Lower leg skin (tissue), 4 donors: ENCODE results near the gene PTCH2. TPM values are rescaled to one million over a fixed set of nuclear protein-coding genes. Genes with fewer than 3 reads are reported as not detected.

ENCODE experiments used
- DNase-seq, 2 donors: peaks; one replicate each; pipeline ENCODE4 v3.0.0-alpha.2; 2019; ENCODE audit warnings: low spot score in 2 of 2
- H3K4me3 ChIP-seq: fragments of 200-600 bp; sonication (generic); 2 replicates; pipeline ENCODE4 v1.5.1; 2017; ENCODE audit warnings: mild to moderate bottlenecking, low read depth; ENCODE audit not compliant: poor library complexity, severe bottlenecking
- CTCF ChIP-seq, 3 donors: fragments of 450-650 bp; IDR thresholded peaks; one replicate each; pipeline ENCODE4 v1.5.1; 2016; ENCODE audit warnings: antibody characterized with exemption in 3 of 3, mild to moderate bottlenecking in 3 of 3, moderate library complexity in 2 of 3
- POLR2A ChIP-seq, 2 donors: fragments of 450-650 bp; IDR thresholded peaks; one replicate each; pipeline ENCODE4 v1.6.1; 2016 to 2017; ENCODE audit warnings: antibody characterized with exemption in 2 of 2, mild to moderate bottlenecking in 1 of 2, moderate library complexity in 1 of 2
- WGBS, 2 donors: methylation state at CpG; one replicate each; pipeline ENCODE4 v1.1.5; 2018; 5-methylcytosine and 5-hydroxymethylcytosine counted together
- intact Hi-C: fragments of 100-400 bp; cut with DNase I; formaldehyde crosslinking; loops from one replicate; pipeline ENCODE4 v1.15.0; 2023; ENCODE audit warnings: low total_unique reads
- total RNA-seq, 4 donors: library from RNA; depleted of rRNA; stranded (reverse); fragments of >200 nt; gene quantifications; one replicate each; pipeline ENCODE4 v1.1.0, GENCODE V29; 2016

Gene PTCH2
- 1 to 10 TPM in 2 of 4 donors, under 1 TPM in 2; 0.54 to 2.7 (median 1.2) TPM for total RNA-seq

GRCh38 chr1:44842862-44843655 lies at the start of gene PTCH2:
TSS of gene PTCH2 (minus strand) at chr1:44843253. CDS start at chr1:44842932, 321 bp downstream.
- H3K4me3 ChIP-seq = peak within 1 kb of the TSS; percentile 39
- DNase-seq = peak in 1 of 2 donors; percentile 92
- no peak for TF ChIP-seq CTCF (IDR thresholded peaks at IDR 0.05)
- TF ChIP-seq POLR2A (IDR thresholded peaks at IDR 0.05) = no peak
- 4% methylated on average over 23 to 56 of the region's 72 CpGs for WGBS, 2 donors
- intact Hi-C loops = no loop called here

- TF ChIP-seq POLR2A (IDR thresholded peaks at IDR 0.05) (no peak), CTCF (IDR thresholded peaks at IDR 0.05) (no peak)
- intact Hi-C loops = no loop called here
- H3K4me3 ChIP-seq = no peak overlapping the region
- DNase-seq = no peak
- 84 to 94% methylated on average over 3 of the region's 3 CpGs for WGBS, 2 donors
Observed at GRCh38 chr1:44890007-44890406, 47.0 kb upstream of the PTCH2 start.

- H3K4me3 ChIP-seq = no peak overlapping the region
- intact Hi-C loops = no loop called here
- DNase-seq = no peak
- TF ChIP-seq CTCF (IDR thresholded peaks at IDR 0.05) = no peak
- TF ChIP-seq POLR2A (IDR thresholded peaks at IDR 0.05) = no peak
- WGBS, 2 donors = 82 to 92% methylated on average over 6 of the region's 6 CpGs
Observed at GRCh38 chr1:44885406-44885805, 42.4 kb upstream of the PTCH2 start.

GRCh38 chr1:44884746-44885145 lies 41.7 kb upstream of the PTCH2 start:
- H3K4me3 ChIP-seq = no peak overlapping the region
- intact Hi-C loops = no loop called here
- 14 to 35% methylated on average over 2 of the region's 2 CpGs for whole genome bisulfite sequencing, 2 donors
- TF ChIP-seq CTCF (IDR thresholded peaks at IDR 0.05) (no peak), POLR2A (IDR thresholded peaks at IDR 0.05) (no peak)
- no peak for DNase-seq

- intact Hi-C loops = no loop called here
- TF ChIP-seq CTCF (IDR thresholded peaks at IDR 0.05) = no peak
- H3K4me3 ChIP-seq = no peak overlapping the region
- 44 to 63% methylated on average over 7 of the region's 7 CpGs for WGBS, 2 donors
- peak in 1 of 2 donors; percentile 19 for DNase-seq
Observed at GRCh38 chr1:44881011-44881632, 38.1 kb upstream of the PTCH2 start.
